NCI-H226 (cell line): ENCODE measurements around the gene RAI14.

Source experiments
- DNase-seq: peaks from one replicate; pipeline ENCODE4 v3.0.0-alpha.2; 2015

RAI14 gene

GRCh38 chr5:34866989-34867471 is 210.9 kb downstream of the RAI14 start:
- DNase-seq = no peak

- no peak for DNase-seq
Measured at GRCh38 chr5:34867660-34868059, 211.5 kb downstream of the RAI14 start.

DNA sequence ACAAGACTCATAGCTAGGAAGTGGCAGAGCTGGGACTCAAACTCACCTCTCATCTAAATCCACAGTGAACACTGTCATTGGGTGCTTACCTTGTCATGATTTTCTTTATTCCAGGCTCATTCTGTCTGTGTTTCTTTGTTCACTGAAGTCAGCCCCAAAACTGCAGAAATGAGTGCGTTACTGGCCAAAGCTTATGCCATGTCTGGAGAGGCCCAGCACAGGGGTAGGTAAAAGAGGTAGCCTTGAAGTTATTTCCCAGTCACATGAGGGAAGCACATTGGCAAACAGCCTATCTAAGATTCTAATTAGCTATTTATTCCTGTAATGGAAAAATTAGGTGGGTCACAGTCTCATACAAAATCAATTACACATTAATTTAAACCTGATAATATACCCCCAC is 212.7 kb downstream of the RAI14 start:
- no peak for DNase-seq

GRCh38 chr5:34869256-34869655 is 213.1 kb downstream of the RAI14 start:
- no peak for DNase-seq

DNA sequence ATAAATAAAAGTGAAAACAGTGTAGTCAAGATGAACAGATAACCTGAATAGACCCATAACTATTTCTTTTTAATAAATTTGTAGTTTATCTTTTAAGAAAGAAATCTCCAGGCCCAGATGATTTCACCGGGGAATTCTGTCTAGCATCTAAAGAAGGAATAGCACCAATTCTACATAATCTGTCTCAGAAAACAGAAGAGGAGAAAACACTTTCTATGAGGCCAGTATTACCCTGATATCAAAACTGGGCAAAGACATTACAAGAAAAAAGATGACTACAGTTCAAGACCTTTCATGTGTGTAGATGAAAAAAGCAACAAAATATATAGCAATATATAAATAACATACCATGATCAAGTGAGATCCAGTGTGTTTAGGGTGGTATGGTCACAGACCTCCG is 214.3 kb downstream of the RAI14 start:
- DNase-seq = no peak

GRCh38 chr5:34876275-34876674 is 220.1 kb downstream of the RAI14 start:
- no peak for DNase-seq

GRCh38 chr5:34881246-34881645 is 225.1 kb downstream of the RAI14 start:
- DNase-seq = no peak
